ENCODE data around the gene GATAD2A.

Gene GATAD2A

GRCh38 chr19:19523177-19523576, 117.7 kb downstream of the GATAD2A start:
- no peak for DNase-seq (ENCODE audit: low spot score)
- ChIA-PET CTCF (no interaction called here), POLR2A (ENCODE audit: low non-redundant PET) (no interaction called here)
- TF ChIP-seq CTCF (conservative IDR thresholded peaks at IDR 0.05; ENCODE audit: low read depth), result no peak
- no peak overlapping the region for H3K27ac ChIP-seq

DNA sequence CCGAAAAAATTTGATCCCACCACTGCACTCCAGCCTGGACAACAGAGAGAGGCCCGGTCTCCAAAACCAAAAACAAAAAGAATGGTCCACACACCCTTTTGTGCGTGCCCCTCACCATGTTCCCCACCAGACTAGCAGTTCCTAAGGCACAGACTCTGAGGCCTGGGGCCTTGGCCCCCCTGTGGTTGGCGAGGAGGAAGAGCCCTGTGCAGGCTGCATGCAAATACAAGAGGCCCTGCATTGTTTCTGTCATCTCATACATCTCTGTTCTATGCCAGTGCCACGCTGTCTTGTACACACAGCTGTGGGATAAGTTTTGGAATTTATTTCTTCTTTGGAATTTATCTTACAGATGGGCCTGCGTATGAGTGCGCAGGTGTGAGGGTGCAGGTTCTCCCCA, 118.6 kb downstream of the GATAD2A start:
- no peak for TF ChIP-seq CTCF (conservative IDR thresholded peaks at IDR 0.05; ENCODE audit: low read depth)
- ChIA-PET CTCF (no interaction called here), POLR2A (ENCODE audit: low non-redundant PET) (no interaction called here)
- DNase-seq (ENCODE audit: low spot score), result no peak
- no peak overlapping the region for H3K27ac ChIP-seq

- TF ChIP-seq CTCF (conservative IDR thresholded peaks at IDR 0.05; ENCODE audit: low read depth), result no peak
- CTCF ChIA-PET, result interaction anchor here (0.6 kb wide), 1 partner anchor 29 kb away, joined by 3 read pairs; no protein-coding TSS in a partner anchor
Observed at GRCh38 chr19:19525611-19526380, 120.3 kb downstream of the GATAD2A start.

GRCh38 chr19:19526581-19527370, 121.3 kb downstream of the GATAD2A start:
- TF ChIP-seq CTCF (conservative IDR thresholded peaks at IDR 0.05; ENCODE audit: low read depth), result no peak
- no peak for DNase-seq (ENCODE audit: low spot score)
- POLR2A ChIA-PET (ENCODE audit: low non-redundant PET), result no interaction called here
- CTCF ChIA-PET, result no interaction called here
- peak overlapping the region; percentile 19; the same call in 1 of the 2 replicates for H3K27ac ChIP-seq

More at GRCh38 chr19:19525611-19526380, 120.3 kb downstream of the GATAD2A start:
- no peak for DNase-seq (ENCODE audit: low spot score)
- POLR2A ChIA-PET (ENCODE audit: low non-redundant PET), result no interaction called here
- H3K27ac ChIP-seq, result peak overlapping the region; percentile 19

GRCh38 chr19:19527371-19527656, 121.8 kb downstream of the GATAD2A start:
- POLR2A ChIA-PET (ENCODE audit: low non-redundant PET), result no interaction called here
- no peak for DNase-seq (ENCODE audit: low spot score)
- TF ChIP-seq CTCF (conservative IDR thresholded peaks at IDR 0.05; ENCODE audit: low read depth), result no peak
- no peak overlapping the region for H3K27ac ChIP-seq
- CTCF ChIA-PET, result no interaction called here

GRCh38 chr19:19527674-19528625, 122.5 kb downstream of the GATAD2A start:
- POLR2A ChIA-PET (ENCODE audit: low non-redundant PET), result no interaction called here
- CTCF ChIA-PET, result no interaction called here
- DNase-seq (ENCODE audit: low spot score), result no peak
- H3K27ac ChIP-seq, result no peak overlapping the region
- TF ChIP-seq CTCF (conservative IDR thresholded peaks at IDR 0.05; ENCODE audit: low read depth), result no peak
